Stromal cell of bone marrow (primary cell): Measurements from ENCODE around the gene CDC42EP5.
"Not testable (repeated sequence)": the region's sequence is repeated elsewhere in the genome, so short reads cannot be mapped to it uniquely, and the experiment has no call there.

Experiments used
- DNase-seq: peaks from one replicate; pipeline ENCODE4 v3.0.0-alpha.2; 2012; ENCODE audit warnings: low read depth

Gene CDC42EP5

GRCh38 chr19:54473071-54473891 is at the start of gene CDC42EP5:
TSS of gene CDC42EP5 (minus strand) at chr19:54473296. CDS start at chr19:54465547, 7,749 bp downstream.
- DNase-seq: peak; percentile 75

GRCh38 chr19:54521860-54522513 is 48.9 kb upstream of the CDC42EP5 start:
- DNase-seq: no peak

- DNase-seq: no peak
These were observed 48.1 kb upstream of the CDC42EP5 start for GRCh38 chr19:54521022-54521859.

- no peak for DNase-seq
These were observed 45.7 kb upstream of the CDC42EP5 start for GRCh38 chr19:54518844-54519243.

- no peak for DNase-seq
These were observed 44.4 kb upstream of the CDC42EP5 start for GRCh38 chr19:54517483-54517882.

- DNase-seq: no peak
These were observed 42.1 kb upstream of the CDC42EP5 start for GRCh38 chr19:54515156-54515555.

- DNase-seq: not testable (repeated sequence)
These were observed 36.3 kb upstream of the CDC42EP5 start for GRCh38 chr19:54509200-54509940.

GRCh38 chr19:54508487-54508886 is 35.4 kb upstream of the CDC42EP5 start:
- not testable (repeated sequence) for DNase-seq

- DNase-seq: no peak
These were observed 34.7 kb upstream of the CDC42EP5 start for GRCh38 chr19:54507824-54508223.

- DNase-seq: not testable (repeated sequence)
These were observed 34.1 kb upstream of the CDC42EP5 start for GRCh38 chr19:54507038-54507717.

GRCh38 chr19:54506079-54506478 is 33.0 kb upstream of the CDC42EP5 start:
- no peak for DNase-seq

- DNase-seq: not testable (repeated sequence)
These were observed 32.4 kb upstream of the CDC42EP5 start for GRCh38 chr19:54505542-54505941.

- DNase-seq: no peak
These were observed 29.5 kb upstream of the CDC42EP5 start, which contains the start of gene LAIR2 for GRCh38 chr19:54502518-54503048. TSS of gene LAIR2 (plus strand) at chr19:54502831. CDS start at chr19:54502919, 88 bp downstream.

- DNase-seq: not testable (repeated sequence)
These were observed 25.3 kb upstream of the CDC42EP5 start for GRCh38 chr19:54498451-54498772.

GRCh38 chr19:54497747-54498450 is 24.8 kb upstream of the CDC42EP5 start:
- DNase-seq: not testable (repeated sequence)

GRCh38 chr19:54495284-54495683 is 22.2 kb upstream of the CDC42EP5 start:
- DNase-seq: not testable (repeated sequence)

- DNase-seq: no peak
These were observed 21.0 kb upstream of the CDC42EP5 start for GRCh38 chr19:54493967-54494585.

GRCh38 chr19:54493056-54493455 is 20.0 kb upstream of the CDC42EP5 start:
- DNase-seq: not testable (repeated sequence)

- no peak for DNase-seq
These were observed 19.5 kb upstream of the CDC42EP5 start for GRCh38 chr19:54492568-54492967.

GRCh38 chr19:54489766-54490165 is 16.7 kb upstream of the CDC42EP5 start:
- no peak for DNase-seq
